Liver (tissue), 3 donors: ENCODE data around the gene CBX8.

Experiments used
- CTCF ChIP-seq: fragments of 150-350 bp; IDR thresholded peaks from 2 replicates; pipeline ENCODE4 v1.5.1; 2017; ENCODE audit warnings: improper control_type of control experiment, low read depth, low read length; ENCODE audit not compliant: missing input control
- GABPA ChIP-seq, 2 donors: IDR thresholded peaks in 1 of 2; conservative IDR thresholded peaks in 1 of 2; 2 replicates each; pipeline ENCODE4 v1.6.1; 2016; ENCODE audit warnings: antibody characterized with exemption in 2 of 2, mild to moderate bottlenecking in 1 of 2, moderate library complexity in 1 of 2
- MAX ChIP-seq: IDR thresholded peaks from 2 replicates; pipeline ENCODE4 v1.6.1; 2016; ENCODE audit warnings: antibody characterized with exemption
- RAD21 ChIP-seq, 2 donors: IDR thresholded peaks; 2 replicates each; pipeline ENCODE4 v1.6.1; 2016; ENCODE audit warnings: antibody characterized with exemption in 2 of 2, mild to moderate bottlenecking in 2 of 2
- REST ChIP-seq: IDR thresholded peaks from 2 replicates; pipeline ENCODE4 v1.6.1; 2016; ENCODE audit warnings: antibody characterized with exemption, mild to moderate bottlenecking
- TAF1 ChIP-seq: conservative IDR thresholded peaks from 2 replicates; pipeline ENCODE4 v1.6.1; 2016; ENCODE audit warnings: antibody characterized with exemption, mild to moderate bottlenecking
- donor health status: healthy.
- donor health status: healthy.

GRCh38 chr17:79783891-79784290, 13.0 kb downstream of the CBX8 start:
- TF ChIP-seq CTCF (no peak), REST (no peak), MAX (no peak), RAD21 (IDR thresholded peaks at IDR 0.05) (no peak), GABPA (IDR thresholded peaks at IDR 0.05 in 1 of 2, conservative IDR thresholded peaks at IDR 0.05 in 1 of 2) (no peak), TAF1 (no peak)
